NOMO-1 (cell line): ENCODE data around the gene IPCEF1.
"Not testable (repeated sequence)": the region's sequence is repeated elsewhere in the genome, so short reads cannot be mapped to it uniquely, and the experiment has no call there.

Experiments
- DNase-seq, 2 experiments: peaks; one replicate each; lab custom pipeline; 2025; ENCODE audit not compliant: unreplicated experiment in 2 of 2; lab: John Stamatoyannopoulos, UW

Gene IPCEF1

DNA sequence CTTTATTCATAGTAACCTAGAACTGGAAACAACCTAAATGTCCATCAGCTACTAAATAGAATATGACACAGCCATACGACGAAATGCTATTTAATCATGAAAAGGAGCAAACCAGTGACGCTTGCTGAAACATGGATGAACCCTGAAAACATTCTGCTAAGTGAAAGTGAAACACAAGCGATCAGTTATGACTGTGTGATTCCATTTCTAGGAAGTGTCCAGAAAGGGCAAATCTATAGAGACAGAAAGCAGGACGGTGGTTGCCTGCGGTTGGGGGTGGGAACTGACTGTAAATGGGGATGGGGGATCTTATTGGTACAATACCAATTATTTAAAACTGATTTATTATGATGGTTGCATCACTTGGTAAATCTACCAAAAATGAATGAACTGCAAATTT, 126.8 kb downstream of the IPCEF1 start:
- DNase-seq, result peak in 1 of 2 experiments; percentile 42

GRCh38 chr6:154228521-154228905, 128.1 kb downstream of the IPCEF1 start:
- DNase-seq, result no peak

- DNase-seq, result no peak
Observed at GRCh38 chr6:154227862-154228520, 128.6 kb downstream of the IPCEF1 start.

GRCh38 chr6:154226461-154226860, 130.1 kb downstream of the IPCEF1 start:
- DNase-seq, result no peak

DNA sequence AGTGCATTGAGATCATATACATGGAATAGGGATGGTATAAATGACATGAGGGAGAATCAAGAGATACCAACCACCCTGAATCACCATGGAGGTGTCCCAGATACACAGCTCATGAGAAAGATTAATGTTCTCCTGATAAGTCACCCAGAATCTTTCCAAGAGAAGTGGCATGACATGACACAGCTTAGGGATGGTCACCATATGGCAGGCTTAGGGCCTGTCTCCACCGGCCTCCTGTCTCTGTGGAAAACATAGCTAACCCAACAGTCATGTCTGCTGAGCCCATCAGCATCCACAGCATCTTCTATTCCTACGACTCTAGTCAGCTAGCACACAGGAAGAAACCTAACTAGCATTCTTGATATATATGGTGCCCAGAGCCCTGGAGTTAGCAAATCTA, 133.3 kb downstream of the IPCEF1 start:
- no peak for DNase-seq

DNA sequence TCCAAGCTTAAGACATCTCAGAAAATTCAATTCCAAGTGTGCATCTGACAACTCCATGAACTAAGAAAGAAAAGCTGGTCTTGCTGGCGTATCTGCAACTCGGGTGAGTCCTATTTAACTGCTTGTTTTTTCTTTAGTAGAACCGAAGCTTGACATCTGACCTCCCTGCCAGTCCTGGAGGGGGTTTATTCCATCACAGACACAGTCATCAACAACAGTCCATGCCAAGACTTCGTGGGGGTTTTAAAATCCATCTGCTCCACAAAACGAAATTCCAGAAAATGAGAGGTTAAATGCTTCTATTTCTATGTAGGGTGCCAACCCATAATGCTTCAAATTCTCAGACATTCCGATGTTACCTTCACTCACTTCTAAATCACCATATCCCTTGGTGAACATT, 133.9 kb downstream of the IPCEF1 start:
- DNase-seq, result no peak

GRCh38 chr6:154219250-154219649, 137.4 kb downstream of the IPCEF1 start:
- DNase-seq, result no peak

DNA sequence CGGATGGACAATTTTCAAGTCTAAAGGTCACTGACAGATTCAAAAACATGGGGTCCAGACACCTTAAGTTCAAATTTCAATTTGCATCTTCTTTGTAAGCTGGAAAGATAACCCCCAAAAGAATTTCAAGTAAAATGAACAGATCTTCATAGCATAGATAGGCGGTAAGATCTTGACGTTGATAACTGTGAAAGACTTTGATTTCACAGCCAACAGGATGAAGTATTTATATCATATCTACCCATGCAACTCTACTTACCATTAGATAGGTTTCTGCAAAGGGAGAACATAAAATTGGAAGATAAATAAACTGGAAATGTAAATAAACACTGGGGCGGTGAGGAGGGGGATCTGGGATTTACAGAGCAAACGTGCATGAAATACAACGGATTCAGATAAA, 137.8 kb downstream of the IPCEF1 start:
- no peak for DNase-seq

- DNase-seq, result peak; percentile 60 to 69
Observed at GRCh38 chr6:154218301-154218700, 138.3 kb downstream of the IPCEF1 start.

GRCh38 chr6:154213782-154214181, 142.8 kb downstream of the IPCEF1 start:
- no peak for DNase-seq

- DNase-seq, result no peak
Observed at GRCh38 chr6:154210678-154211077, 145.9 kb downstream of the IPCEF1 start.

GRCh38 chr6:154209555-154209954, 147.0 kb downstream of the IPCEF1 start:
- no peak for DNase-seq

- DNase-seq, result no peak
Observed at GRCh38 chr6:154206996-154207395, 149.6 kb downstream of the IPCEF1 start.

- DNase-seq, result no peak
Observed at GRCh38 chr6:154206141-154206540, 150.5 kb downstream of the IPCEF1 start.

DNA sequence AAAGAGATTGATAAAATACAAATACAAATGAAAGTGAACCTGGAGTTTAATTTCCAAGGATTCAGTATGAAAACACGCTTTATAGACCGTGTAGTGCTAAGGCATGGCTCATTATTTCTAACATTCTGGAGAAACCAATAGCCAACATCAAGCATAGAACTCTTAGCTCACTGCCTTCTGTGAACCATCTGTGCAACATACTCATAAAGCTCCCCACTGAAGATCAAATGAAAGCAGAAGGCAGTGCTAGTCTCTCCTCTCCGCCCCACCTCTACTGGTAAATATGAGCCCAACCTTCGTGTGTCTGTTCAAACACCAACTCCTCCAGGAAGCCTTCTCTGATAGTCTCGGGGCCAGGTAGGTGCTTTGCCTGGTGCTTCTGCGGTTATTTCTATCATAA, 153.6 kb downstream of the IPCEF1 start:
- DNase-seq, result no peak

DNA sequence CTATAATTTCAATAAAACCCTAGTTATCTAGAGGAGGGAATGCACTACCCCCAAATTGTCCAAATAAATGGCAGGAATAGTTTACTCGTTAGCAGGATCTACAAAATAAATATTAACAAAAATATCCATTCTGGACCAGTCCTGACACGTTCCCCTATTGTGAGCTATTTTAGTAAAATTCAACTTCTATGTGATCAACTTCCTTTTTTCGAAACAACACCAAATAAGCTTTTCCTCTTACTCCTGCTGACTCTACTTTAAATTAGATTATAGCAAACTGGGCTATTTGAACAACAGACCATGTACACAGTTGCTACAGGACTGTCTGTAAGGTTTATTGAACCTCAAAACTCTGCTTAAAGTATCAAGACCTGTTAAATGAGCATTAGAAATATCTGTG, 154.3 kb downstream of the IPCEF1 start:
- peak in 1 of 2 experiments; percentile 77 for DNase-seq

DNA sequence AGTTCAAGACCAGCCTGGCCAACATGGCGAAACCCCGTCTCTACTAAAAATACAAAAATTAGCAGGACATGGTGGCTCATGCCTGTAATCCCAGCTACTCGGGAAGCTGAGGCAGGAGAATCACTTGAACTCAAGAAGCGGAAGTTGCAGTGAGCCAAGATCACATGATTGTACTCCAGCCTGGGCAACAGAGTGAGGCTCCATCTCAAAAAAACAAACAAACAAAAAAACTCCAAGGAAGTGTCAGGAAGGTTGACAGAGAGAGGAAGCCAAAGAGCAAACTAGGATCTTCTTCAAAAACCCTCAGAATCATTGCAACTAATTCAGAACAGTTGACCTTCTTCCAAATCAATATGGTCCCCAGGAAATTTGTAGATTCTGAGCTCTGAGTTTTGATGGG, 154.9 kb downstream of the IPCEF1 start:
- DNase-seq, result not testable (repeated sequence)

GRCh38 chr6:154197196-154197860, 159.3 kb downstream of the IPCEF1 start:
- no peak for DNase-seq

GRCh38 chr6:154196333-154196885, 160.2 kb downstream of the IPCEF1 start:
- no peak for DNase-seq

DNA sequence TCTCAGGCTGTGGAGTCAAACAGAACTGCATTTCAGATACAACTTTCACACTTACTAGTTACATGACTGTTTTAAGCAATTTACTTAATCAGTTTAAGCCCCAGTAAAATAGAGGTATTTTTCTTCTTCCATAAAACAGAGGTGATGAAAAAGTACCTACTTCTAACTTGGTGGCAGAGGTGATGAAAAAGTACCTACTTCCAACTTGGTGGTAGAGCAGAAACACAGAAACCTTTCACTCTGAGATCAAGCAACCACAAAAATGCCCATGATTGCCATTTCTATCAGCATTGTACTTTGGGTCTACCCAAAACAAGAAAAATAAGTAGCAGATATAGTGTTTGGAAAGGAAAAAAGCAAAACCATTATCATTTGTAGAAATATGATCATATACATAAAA, 168.9 kb downstream of the IPCEF1 start:
- DNase-seq, result no peak

DNA sequence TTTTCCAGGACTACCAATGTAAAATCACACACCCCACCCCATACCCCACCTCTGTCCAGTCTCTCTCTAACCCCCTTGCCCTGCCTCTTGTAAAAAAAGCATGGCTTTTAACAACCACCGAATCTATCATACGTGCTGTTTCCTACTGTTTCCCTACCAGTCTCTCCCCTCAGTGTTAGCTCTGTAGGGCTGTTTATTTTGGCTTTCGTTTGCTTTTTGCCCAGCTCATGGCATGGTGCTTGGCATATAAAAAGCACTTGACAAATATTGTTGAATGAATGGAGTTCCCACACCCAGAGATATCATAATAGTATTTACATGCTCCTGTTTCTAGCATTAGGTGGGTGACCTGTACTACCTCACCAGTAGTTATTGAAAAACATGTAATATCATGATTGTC, 169.4 kb downstream of the IPCEF1 start:
- no peak for DNase-seq

- DNase-seq, result no peak
Observed at GRCh38 chr6:154179434-154179833, 177.2 kb downstream of the IPCEF1 start.
